Parathyroid adenoma (tissue), 2 donors: Measurements from ENCODE around the gene TMCC1.
"Not testable (repeated sequence)": the region's sequence is repeated elsewhere in the genome, so short reads cannot be mapped to it uniquely, and the experiment has no call there.

Experiments used
- H2AFZ ChIP-seq: fragments of 300-600 bp; sonication (generic); one replicate; pipeline ENCODE4 v1.7.0; 2017; ENCODE audit warnings: antibody characterized with exemption, mild to moderate bottlenecking
- H3K27ac ChIP-seq: fragments of 300-600 bp; sonication (generic); one replicate; pipeline ENCODE4 v1.7.0; 2017
- H3K27me3 ChIP-seq: fragments of 300-600 bp; sonication (generic); one replicate; pipeline ENCODE4 v1.7.0; 2017; ENCODE audit warnings: low read length; ENCODE audit not compliant: control insufficient read depth, insufficient read depth
- H3K36me3 ChIP-seq: fragments of 300-600 bp; sonication (generic); one replicate; pipeline ENCODE4 v1.7.0; 2017; ENCODE audit warnings: low read length; ENCODE audit not compliant: control insufficient read depth, insufficient read depth
- H3K4me1 ChIP-seq: fragments of 300-600 bp; sonication (generic); one replicate; pipeline ENCODE4 v1.7.0; 2017; ENCODE audit warnings: control low read depth
- H3K4me2 ChIP-seq: fragments of 300-600 bp; sonication (generic); one replicate; pipeline ENCODE4 v1.7.0; 2017; ENCODE audit warnings: low read length
- H3K4me3 ChIP-seq: fragments of 300-600 bp; sonication (generic); one replicate; pipeline ENCODE4 v1.7.0; 2017; ENCODE audit warnings: low read depth, low read length
- H3K79me2 ChIP-seq: fragments of 300-600 bp; sonication (generic); one replicate; pipeline ENCODE4 v1.7.0; 2017; ENCODE audit warnings: control low read depth
- H3K9ac ChIP-seq: fragments of 300-600 bp; sonication (generic); one replicate; pipeline ENCODE4 v1.7.0; 2017; ENCODE audit warnings: mild to moderate bottlenecking
- H3K9me3 ChIP-seq: fragments of 300-600 bp; sonication (generic); one replicate; pipeline ENCODE4 v1.7.0; 2017; ENCODE audit warnings: low read length; ENCODE audit not compliant: control insufficient read depth
- CTCF ChIP-seq: fragments of 300-600 bp; sonication (generic); IDR thresholded peaks from one replicate; pipeline ENCODE4 v1.7.0; 2017; ENCODE audit warnings: antibody characterized with exemption, mild to moderate bottlenecking
- donor health status: primary hyperparathyroidism.

The TMCC1 gene

DNA sequence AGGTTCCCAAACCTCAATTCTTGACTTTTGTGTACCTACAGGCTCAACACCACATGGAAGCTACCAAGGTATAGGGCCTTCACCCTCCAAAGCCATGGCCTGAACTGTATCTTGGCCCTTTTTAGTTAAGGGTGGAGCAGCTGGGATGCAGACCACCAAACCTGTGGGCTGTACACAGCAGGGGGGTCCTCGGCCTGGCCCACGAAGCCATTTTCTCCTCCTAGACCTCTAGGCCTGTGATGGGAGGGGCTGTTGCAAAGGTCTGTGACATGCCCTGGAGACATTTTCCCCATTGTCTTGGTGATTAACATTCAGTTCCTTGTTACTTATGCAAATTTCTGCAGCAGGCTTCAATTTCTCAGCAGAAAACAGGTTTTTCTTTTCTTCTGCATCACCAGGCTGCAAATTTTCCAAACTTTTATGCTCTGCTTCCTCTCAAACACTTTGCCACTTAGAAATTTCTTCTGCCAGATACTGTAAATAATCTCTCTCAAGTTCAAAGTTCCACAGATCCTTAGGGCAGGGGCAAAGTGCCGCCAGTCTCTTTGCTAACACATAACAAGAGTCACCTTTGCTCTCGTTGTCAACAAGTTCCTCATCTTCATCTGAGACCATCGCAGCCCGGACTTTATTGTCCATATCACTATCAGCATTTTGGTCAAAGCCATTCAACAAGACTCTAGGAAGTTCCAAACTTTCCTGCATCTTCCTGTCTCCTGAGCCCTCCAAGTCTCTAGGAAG, 196.1 kb downstream of the TMCC1 start:
- H3K27me3 ChIP-seq, result no peaks in the 10 kb centered on the region
- no peaks in the 10 kb centered on the region for H3K9me3 ChIP-seq
- H3K36me3 ChIP-seq, result no peaks in the 10 kb centered on the region
- H2AFZ ChIP-seq, result no peak overlapping the region
- H3K4me2 ChIP-seq, result no peak overlapping the region
- H3K79me2 ChIP-seq, result peaks cover 9% of the 10 kb centered on the region
- no peak for TF ChIP-seq CTCF
- no peak overlapping the region for H3K4me3 ChIP-seq
- peaks cover 4% of the 10 kb centered on the region for H3K4me1 ChIP-seq
- no peak overlapping the region for H3K9ac ChIP-seq
- no peak overlapping the region for H3K27ac ChIP-seq

GRCh38 chr3:129696430-129696829, 197.1 kb downstream of the TMCC1 start:
- not testable (repeated sequence) for H3K79me2 ChIP-seq, H2AFZ ChIP-seq, H3K4me1 ChIP-seq, H3K9ac ChIP-seq, H3K36me3 ChIP-seq, H3K4me3 ChIP-seq, H3K27ac ChIP-seq, H3K9me3 ChIP-seq, H3K27me3 ChIP-seq, H3K4me2 ChIP-seq

GRCh38 chr3:129695230-129695629, 198.3 kb downstream of the TMCC1 start:
- TF ChIP-seq CTCF, result no peak
- Histone ChIP-seq H3K4me2 (no peak overlapping the region), H3K27ac (no peak overlapping the region)

DNA sequence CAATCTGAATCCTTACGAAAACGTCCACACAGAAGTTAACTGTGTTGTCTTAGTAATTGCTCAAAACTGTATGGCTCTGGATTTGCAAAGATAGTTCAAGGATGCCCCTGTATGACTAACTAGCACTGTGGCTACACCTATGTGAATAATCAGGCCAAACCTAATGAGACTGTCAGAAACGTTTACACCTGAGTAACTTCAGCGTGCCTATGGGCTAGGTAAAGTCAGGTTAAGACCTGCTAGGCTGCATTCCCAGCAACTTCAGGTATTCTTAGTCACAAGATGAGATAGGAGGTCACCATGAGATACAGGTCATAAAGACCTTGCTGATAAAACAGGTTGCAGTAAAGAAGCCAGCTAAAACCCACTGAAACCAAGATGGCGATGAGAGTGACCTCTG, 199.3 kb downstream of the TMCC1 start:
- Histone ChIP-seq H3K4me1 (peaks cover 4% of the 10 kb centered on the region), H3K4me2 (no peak overlapping the region), H3K36me3 (no peaks in the 10 kb centered on the region), H3K79me2 (peaks cover 4% of the 10 kb centered on the region), H3K4me3 (no peak overlapping the region), H3K27ac (no peak overlapping the region), H3K9me3 (no peaks in the 10 kb centered on the region), H3K27me3 (no peaks in the 10 kb centered on the region), H3K9ac (no peak overlapping the region), H2AFZ (no peak overlapping the region)
- TF ChIP-seq CTCF, result no peak

More at GRCh38 chr3:129695230-129695629, 198.3 kb downstream of the TMCC1 start:
- Histone ChIP-seq H3K9ac (no peak overlapping the region), H3K4me3 (no peak overlapping the region), H3K79me2 (peaks cover 4% of the 10 kb centered on the region), H2AFZ (no peak overlapping the region), H3K9me3 (no peaks in the 10 kb centered on the region), H3K4me1 (peaks cover 4% of the 10 kb centered on the region), H3K27me3 (no peaks in the 10 kb centered on the region), H3K36me3 (no peaks in the 10 kb centered on the region)

DNA sequence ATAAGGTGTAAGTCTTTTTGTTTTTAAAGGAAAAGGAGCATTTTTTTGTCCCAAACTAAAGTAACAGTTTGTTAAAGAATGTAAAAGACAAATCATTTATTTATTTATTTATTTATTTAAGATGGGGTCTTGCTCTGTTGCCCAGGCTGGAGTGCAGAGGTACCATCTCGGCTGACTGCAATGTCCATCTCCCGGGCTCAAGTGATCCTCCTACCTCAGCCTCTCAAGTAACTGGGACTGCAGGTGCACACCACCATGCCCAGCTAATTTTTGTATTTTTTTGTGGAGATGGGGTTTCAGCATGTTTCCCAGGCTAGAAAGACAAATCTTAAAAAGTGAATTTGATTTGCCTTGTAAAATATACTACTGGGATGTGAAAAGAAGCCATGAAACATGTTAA, 200.8 kb downstream of the TMCC1 start:
- H3K27me3 ChIP-seq, result no peaks in the 10 kb centered on the region
- no peak overlapping the region for H3K27ac ChIP-seq
- H3K79me2 ChIP-seq, result peaks cover 4% of the 10 kb centered on the region
- no peaks in the 10 kb centered on the region for H3K9me3 ChIP-seq
- no peak overlapping the region for H3K4me3 ChIP-seq
- H3K4me2 ChIP-seq, result no peak overlapping the region
- no peaks in the 10 kb centered on the region for H3K36me3 ChIP-seq
- no peak overlapping the region for H2AFZ ChIP-seq
- H3K9ac ChIP-seq, result no peak overlapping the region
- H3K4me1 ChIP-seq, result peaks cover 10% of the 10 kb centered on the region
- TF ChIP-seq CTCF, result no peak
